Measurements from ENCODE around the gene RNF31.

Gene RNF31

DNA sequence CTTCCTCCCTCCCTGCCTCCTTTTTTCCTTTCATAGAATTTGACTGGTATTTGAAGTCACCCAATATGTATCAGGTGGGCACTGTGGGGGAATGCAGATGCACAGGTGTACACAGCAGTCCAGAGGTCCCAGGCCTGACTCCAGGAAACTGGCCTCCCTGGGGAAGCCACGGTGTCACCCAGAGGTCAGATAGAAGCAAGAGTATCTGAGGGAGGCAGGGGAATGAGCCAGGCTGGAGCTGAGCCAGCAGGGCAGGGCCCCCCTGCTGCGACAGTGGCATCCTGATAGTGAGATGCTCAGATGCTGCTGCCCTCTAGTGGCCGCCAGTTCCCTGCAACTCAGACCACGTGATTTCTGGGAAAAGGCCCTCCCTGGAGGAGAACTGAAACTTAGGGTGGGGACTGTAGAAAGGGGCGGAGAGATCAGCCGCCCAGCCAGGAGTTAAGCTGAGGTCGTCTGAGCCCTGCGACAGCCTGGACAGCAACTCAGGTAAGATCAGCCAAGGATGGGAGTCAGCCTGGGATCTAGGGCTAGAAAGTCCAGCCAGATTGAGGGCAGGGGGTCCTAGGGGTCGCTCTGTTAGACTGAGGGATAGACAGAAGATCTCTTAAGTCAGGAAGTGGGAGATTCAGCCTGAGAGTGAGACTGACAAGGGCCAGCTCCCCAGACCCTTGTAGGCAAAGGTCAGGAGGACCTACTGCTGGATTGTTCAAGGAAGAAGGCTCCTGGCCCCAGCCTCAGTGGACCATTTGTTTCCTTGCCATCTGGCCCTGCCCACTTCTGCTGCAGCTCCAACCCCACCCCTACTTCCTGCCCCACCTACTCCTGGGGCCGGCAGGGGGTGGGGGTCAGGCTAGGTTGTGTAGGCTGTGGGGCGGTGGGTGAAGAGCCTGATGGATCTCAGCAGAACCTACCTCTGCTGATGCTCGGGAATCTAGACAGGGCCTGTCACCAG lies 13.8 kb downstream of the RNF31 start, which contains the start of gene IRF9:
Gene IRF9, plus strand, starts transcription at position 416 of the 955 bp plus-strand sequence. CDS start 880 bp downstream, outside the sequence.
- peak; percentile 96 for DNase-seq

DNA sequence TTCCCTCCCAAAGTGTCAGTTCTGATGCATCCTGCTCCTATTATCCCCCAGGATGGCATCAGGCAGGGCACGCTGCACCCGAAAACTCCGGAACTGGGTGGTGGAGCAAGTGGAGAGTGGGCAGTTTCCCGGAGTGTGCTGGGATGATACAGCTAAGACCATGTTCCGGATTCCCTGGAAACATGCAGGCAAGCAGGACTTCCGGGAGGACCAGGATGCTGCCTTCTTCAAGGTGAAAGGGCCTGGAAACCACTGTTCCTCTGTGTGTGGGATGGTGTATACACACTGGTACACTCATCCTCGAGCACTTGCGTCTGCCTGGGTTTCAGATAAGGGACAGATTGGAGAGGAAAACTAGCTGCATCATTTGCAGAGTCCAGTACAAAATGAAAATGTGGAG lies 14.8 kb downstream of the RNF31 start:
- DNase-seq = no peak

DNA sequence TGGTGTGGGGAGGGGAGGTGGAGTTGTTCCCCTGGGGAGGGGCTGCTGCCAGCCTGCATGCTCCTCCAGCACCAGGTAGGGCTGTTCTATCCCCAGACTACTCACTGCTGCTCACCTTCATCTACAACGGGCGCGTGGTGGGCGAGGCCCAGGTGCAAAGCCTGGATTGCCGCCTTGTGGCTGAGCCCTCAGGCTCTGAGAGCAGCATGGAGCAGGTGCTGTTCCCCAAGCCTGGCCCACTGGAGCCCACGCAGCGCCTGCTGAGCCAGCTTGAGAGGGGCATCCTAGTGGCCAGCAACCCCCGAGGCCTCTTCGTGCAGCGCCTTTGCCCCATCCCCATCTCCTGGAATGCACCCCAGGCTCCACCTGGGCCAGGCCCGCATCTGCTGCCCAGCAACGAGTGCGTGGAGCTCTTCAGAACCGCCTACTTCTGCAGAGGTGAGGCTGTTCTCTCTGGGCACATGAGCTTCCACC lies 17.3 kb downstream of the RNF31 start:
- DNase-seq = no peak

DNA sequence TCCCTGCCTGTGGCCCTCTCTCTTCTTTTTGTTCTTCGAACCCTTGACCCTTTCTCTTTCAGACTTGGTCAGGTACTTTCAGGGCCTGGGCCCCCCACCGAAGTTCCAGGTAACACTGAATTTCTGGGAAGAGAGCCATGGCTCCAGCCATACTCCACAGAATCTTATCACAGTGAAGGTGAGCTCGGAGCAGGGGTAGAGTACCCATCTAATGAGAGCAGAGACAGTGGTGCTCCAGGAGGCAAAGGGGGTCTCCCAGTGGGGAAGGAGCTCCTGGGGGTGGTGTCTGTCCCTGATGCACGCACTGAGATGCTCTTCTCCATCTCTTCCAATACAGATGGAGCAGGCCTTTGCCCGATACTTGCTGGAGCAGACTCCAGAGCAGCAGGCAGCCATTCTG lies 18.5 kb downstream of the RNF31 start:
- no peak for DNase-seq

DNA sequence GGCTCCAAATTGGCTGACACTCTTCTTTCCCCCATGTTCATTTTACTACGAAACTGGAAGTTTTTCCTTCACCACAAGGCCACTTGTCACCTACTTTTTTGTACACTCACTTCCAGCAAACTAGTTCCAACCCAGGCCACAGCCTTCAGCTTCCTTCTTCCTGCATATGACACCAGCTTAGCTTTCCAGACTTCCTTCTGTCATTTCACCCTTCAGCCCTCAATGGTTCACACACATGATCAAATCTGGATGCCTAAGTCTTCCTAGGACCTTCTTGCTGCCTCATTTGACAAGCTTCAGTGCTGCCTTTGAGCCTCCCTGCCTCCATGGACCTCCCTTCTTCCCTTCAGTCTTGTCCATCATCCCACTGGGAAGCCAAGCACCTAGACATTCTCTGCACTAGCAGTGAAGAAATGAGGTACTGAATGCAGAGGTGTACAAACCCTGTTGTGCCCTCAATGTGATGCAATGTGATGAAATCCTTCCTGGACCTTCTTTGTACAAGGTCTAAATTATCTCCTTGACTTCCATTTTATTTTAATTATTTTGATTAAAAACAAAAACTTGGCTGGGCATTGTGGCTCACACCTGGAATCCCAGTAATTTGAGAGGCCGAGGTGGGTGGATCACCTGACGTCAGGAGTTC lies 20.3 kb downstream of the RNF31 start:
- no peak for DNase-seq

DNA sequence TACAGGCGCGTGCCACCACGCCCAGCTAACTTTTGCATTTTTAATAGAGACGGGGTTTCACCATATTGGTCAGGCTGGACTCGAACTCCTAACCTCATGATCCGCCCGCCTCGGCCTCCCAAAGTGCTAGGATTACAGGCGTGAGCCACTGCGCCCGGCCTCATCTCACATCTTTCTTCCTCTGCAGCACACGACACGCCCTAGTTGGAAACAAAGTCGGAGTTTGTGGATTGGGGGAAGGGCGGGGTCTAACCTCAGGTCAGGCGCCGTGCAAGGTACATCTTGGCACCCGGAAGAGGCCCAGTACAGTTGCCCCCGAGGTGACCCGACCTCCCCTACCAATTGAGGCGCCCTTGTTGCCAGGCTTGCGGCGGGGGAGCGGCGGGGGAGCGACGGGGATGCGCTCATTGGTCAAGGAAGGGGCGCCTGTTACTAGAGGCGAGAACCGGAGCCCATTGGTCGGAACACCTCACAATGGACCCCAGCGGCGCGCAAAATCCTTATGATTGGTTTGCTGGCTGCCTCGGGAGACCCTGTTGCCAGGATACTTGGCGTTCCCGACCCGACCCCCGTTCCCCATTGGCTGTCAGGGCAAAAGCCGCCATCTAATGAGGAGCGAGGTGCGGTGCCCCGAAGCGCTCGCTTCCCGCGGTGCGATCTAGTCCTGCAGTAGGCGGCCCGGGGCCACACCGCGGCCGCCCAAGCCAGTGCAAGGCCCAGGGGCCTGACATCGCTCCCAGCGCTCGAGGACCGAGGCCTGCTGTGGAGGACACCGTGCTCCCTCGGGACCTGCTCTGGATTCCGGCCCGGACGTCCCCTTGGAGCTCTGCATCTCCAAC lies 24.3 kb downstream of the RNF31 start, which contains the start of gene REC8:
Gene REC8, plus strand, starts transcription at position 659 of the 839 bp plus-strand sequence. CDS start 473 bp downstream, outside the sequence.
- DNase-seq = peak; percentile 75

DNA sequence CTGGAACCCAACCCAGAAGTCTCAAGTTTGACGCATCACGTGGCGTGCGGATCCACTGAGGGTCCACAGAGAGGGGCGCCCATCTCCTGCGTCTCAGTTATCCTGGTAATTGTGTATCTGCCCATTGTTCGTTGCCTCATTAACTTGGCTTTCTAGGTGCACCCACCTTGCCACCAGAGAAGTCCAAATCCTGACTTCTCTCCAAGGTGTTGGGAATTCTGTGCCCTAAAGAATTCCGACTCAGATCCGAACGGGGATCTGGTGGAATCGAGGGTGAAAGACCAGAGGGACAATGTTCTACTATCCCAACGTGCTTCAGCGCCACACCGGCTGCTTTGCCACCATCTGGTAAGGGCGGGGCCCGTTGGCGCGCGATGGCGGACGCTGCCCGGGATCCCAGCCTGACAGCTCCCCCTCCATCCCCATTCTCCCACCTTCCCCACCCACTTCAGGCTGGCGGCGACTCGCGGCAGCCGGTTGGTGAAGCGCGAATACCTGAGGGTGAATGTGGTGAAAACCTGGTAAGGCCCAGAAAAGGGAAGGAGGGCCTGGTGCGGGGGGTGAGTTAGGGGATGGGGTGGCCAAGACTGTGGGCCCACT lies 25.1 kb downstream of the RNF31 start:
- no peak for DNase-seq

DNA sequence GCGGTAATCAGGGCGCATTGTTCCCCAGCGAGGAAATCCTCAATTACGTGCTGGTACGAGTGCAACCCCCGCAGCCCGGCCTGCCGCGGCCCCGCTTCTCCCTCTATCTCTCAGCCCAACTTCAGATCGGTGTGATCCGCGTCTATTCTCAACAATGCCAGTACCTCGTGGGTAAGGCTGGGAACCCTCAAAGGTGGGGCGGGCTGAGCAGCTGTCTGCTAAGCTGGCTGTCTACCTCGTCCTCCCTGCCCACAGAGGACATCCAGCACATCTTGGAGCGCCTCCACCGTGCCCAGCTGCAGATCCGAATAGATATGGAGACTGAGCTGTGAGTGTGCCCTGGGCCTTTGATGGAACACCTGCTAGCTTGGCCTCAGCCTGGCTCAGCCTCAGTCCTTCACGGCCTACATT lies 25.6 kb downstream of the RNF31 start:
- no peak for DNase-seq

DNA sequence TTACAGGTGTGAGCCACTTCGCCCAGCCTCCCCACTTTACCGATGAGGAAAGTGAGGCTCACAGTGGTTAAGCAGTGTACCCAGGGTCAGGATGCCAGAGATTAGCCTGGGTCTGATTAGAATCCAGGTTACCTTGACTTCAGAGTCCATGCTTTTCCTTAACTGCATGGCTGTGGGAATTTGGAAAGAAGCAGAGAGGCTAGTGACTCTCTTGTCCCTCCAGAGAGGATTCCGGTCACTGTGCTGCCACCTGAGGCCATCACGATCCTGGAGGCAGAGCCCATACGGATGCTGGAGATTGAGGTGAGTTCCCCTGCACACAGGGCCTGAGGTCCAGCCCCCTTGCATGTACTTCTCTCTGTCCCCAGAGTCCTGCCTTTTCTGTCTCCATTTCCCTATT lies 29.3 kb downstream of the RNF31 start:
- no peak for DNase-seq

DNA sequence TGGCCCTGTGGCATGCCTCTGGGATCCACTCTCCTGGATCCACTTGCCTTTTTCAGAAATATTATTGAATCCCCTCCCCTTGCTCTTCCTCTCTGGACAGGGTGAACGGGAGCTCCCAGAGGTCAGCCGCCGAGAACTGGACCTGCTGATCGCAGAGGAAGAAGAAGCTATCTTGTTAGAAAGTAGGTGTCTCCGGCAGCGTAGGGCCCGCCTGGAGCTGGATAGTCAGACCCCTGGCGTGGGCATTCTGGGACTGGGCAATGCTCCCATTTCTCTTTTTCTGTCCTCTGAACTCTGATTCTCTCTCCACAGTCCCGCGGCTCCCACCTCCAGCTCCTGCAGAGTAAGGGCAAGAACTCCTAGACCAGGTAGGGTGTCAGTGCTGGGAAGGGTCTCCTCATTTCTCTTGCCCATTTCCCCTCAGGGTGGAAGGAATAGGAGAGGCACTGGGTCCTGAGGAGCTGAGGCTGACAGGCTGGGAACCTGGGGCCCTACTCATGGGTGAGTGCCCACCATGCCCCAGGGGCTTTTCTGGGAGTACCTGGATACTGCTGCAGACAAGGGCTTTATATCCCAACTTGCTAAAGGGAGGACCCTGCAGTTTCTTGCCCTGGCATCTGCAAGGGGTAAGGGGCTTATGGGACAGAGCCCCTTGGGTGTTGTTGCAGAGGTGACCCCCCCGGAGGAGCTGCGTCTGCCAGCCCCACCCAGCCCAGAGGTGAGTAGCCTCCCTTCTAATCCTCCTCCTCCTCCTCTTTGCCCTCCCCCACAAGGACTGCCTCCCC lies 29.9 kb downstream of the RNF31 start:
- DNase-seq = no peak

DNA sequence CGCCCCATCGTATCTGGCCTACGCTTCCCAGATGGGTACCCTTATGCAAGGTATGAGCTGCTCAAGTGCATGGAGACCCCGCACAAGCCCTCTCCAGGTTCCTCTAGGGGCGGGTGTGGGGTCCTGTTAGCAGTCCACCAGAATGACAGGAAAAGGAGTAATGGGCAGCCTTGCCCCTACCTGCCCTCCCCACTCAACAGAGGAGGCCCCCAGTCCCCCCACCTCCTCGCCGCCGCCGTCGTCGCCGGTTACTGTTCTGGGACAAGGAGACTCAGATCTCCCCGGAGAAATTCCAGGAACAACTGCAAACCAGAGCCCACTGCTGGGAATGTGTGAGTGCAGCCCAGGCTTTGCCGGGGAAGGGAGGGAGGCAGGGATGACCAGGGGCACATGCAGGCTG lies 30.6 kb downstream of the RNF31 start:
- DNase-seq = no peak

DNA sequence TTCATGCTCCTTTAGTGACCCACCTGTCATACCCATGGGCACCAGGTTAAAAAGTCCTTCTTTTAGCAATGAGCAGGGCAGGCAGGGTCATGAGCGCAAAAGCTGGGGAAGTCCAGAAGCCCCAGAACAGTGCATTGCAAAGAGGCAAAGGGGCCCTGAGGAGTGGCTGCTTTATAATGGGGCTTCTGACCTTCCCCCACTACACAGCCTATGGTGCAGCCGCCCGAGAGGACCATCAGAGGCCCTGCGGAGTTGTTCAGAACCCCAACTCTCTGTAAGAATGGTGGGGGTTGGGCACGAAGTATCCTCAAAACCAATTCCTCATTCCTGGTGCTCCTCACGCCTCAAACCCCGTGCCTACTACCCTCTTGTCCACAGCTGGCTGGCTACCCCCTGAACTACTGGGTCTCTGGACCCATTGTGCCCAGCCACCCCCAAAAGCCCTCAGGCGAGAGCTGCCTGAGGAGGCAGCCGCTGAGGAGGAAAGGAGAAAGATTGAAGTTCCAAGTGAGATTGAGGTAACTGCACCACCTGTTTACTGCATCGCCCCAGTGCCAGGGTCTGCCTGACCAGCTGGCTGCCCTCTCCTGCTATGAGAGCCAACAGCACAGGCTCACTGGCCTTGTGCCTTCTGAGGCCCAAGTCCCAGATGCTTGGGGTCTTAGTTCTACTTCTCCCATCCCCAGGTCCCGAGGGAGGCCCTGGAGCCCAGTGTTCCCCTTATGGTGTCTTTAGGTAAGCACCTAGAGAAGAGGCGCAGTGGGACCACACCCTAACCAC lies 31.3 kb downstream of the RNF31 start:
- no peak for DNase-seq

DNA sequence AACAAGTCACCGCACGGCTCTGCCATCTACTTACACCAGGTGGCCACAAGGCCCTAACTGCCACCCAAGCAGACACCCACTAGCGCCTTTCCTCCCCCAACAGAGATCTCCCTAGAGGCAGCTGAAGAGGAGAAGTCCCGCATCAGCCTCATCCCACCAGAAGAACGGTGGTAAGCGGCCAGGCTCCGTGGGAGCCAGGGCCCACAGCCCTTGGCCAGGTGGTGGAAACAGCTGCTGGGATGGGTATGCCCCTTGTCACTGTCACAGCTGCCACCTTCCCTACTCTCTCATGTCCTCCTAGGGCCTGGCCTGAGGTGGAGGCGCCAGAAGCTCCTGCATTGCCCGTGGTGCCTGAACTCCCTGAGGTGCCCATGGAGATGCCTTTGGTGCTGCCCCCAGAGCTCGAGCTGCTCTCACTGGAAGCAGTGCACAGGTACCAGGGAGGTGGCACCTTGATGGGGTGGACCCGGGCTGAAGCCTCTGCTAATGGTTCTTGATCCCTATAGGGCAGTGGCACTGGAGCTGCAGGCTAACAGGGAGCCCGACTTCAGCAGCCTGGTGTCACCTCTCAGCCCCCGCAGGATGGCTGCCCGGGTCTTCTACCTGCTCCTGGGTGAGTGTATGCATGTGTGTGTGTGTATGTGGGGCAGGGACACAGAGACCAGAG lies 32.1 kb downstream of the RNF31 start:
- no peak for DNase-seq

DNA sequence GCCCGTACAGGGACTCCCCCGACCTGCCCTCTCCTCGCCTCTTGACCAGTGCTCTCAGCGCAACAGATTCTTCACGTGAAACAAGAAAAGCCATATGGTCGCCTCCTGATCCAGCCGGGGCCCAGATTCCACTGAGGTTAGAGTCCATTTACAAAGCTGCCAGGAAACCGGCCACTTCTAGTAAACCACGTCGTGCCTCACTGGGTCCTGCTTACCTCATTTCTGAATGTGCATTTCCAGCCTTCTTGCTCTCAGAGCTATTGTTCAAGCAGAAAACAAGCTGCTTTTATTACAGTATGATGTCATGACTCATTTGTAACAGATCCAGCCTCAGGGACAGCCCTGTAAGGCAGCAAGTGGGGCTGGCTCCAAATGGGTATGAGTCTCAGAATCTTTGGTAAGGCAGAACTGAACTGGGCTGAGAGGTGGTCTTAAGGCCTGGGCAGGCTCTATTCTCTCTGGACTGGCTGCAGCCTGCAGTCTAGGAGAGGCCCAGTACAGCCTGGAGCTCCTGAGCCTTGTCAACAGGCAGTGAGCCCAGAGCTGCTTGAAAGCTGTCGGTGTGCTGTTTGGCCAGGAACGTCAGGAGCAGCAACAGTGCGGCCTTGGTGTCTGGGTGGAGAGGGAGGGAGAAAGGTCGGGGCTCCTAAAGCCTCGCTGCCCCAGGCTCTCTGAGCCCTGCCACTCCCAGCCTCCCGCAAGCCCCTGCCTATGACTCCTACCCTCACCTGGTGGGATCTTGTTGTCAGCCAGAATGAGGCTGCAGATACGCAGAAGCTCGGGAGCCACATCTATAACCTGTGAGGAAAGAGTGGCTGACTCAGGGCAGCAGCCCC lies 32.9 kb downstream of the RNF31 start:
- DNase-seq = peak; percentile 94

DNA sequence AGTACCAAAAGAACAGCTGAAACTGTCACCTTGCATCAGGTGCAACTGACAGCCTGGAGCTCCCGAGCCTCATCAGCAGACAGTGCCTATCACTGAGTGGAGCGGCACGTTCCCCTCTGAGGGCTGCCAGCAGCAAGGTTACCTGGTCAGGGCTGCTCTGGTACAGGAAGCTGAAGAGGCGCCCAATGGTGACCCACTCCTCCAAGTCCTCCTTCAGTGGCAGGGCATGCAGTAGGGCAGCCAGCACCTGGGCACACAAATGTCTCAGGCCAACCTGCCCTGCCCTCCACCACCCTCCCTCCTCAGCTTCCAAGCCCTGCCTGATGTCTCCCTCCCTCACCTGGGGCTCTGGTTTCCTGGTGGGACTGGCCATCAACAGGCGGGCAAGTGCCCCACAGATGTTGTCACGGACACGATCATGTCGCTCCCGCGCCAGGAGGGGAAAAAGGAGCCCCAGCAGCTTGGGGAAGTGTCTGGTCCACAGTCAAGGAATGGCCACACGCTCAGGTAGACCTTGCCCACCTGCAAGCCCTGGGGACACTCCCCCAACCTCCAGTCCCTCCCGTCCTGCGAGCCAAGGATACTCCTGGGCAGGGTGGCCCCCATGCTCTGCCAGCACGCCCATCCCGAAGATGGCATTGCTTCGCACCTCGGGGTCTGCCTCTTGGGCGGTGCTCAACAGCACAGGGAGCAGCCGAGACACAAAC lies 34.2 kb downstream of the RNF31 start:
- no peak for DNase-seq

DNA sequence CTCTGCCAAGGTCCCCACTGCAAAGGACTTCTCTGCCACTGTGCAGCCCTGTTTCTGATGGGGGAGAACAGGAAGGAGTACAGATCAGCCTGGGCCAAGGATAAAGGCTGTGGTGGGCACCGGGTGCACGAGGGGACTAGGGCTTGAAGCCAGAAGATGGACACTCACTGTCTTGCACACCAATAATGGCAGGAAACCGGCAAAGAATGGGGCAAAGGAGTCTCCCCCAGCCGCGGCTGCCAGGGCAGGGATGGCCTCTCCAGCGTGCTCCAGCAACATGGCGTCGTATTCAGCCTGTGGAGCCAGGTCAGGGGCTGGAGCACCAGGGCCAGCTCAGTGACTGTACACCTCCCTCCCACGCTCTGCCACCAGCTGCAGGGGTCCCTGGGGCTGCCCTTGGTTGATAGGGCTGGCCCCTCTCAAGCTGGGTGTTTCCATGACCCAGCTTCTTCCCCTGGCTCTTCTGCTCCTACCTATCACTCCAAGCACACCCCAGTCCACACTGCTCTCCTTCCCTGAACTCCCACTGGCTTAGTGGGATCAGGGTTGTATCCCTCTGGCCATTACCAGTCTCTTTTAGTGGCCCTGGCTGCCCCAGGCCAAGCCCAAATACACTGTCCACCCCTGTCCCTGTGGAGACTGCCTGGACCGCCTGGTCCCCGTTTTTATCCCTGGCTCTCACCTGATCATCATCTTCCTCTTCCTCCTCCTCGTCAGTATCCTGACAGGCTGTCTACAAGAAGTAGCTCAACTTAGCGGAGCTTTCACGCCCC lies 35.0 kb downstream of the RNF31 start:
- no peak for DNase-seq

DNA sequence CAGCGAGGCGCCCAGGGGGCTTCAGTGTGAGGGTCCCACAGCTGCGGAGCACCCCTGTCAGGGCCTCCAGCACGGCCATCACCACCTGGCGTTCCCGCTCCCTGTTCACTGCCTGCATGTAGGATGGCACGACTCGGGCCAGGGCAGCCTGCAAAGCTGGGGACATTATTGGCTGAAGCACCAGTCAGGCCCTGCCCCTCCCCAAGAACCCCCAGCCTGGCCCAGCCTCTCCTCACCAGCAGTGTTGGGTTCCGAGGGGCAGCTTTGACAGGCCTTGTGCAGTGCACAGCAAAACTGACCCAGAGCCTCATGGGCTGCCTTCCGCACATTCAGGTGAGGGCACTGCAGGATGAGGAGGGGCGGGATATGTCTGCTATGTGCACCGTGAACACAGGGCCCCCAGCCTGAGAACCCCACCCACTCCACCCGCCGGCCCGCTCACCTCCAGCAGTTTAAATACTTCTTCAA lies 35.8 kb downstream of the RNF31 start:
- DNase-seq = no peak
